ENCODE results near the gene CRYBA2.

CRYBA2 gene

DNA sequence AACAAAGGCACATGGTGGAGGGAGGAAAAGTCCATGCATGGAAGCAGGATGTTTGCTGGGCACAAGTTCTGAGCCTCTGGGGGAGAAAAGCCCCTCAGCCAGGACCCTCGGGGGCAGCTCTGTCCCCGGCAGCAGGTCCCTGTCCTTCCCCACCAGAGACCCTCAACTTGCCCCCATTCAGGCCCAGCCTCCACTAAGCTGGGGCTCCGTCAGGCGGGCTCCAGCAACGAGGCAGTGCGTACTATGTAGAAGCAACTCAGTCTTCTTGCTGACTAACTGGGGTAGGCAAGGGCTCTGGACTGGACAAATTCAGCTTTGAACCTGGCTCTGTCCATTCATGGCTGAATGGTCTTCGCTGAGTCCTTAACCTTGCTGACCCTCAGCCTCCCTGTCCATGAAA lies 25.1 kb upstream of the CRYBA2 start:
- H3K4me3 ChIP-seq (ENCODE audit: low read depth, low read length), result no peak overlapping the region
- no peak for DNase-seq (ENCODE audit: low read depth)
- TF ChIP-seq, protein P1, sequence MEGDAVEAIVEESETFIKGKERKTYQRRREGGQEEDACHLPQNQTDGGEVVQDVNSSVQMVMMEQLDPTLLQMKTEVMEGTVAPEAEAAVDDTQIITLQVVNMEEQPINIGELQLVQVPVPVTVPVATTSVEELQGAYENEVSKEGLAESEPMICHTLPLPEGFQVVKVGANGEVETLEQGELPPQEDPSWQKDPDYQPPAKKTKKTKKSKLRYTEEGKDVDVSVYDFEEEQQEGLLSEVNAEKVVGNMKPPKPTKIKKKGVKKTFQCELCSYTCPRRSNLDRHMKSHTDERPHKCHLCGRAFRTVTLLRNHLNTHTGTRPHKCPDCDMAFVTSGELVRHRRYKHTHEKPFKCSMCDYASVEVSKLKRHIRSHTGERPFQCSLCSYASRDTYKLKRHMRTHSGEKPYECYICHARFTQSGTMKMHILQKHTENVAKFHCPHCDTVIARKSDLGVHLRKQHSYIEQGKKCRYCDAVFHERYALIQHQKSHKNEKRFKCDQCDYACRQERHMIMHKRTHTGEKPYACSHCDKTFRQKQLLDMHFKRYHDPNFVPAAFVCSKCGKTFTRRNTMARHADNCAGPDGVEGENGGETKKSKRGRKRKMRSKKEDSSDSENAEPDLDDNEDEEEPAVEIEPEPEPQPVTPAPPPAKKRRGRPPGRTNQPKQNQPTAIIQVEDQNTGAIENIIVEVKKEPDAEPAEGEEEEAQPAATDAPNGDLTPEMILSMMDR (IDR thresholded peaks at IDR 0.05; ENCODE audit: insufficient read depth, low read depth, low read length, missing control alignments), result no peak

DNA sequence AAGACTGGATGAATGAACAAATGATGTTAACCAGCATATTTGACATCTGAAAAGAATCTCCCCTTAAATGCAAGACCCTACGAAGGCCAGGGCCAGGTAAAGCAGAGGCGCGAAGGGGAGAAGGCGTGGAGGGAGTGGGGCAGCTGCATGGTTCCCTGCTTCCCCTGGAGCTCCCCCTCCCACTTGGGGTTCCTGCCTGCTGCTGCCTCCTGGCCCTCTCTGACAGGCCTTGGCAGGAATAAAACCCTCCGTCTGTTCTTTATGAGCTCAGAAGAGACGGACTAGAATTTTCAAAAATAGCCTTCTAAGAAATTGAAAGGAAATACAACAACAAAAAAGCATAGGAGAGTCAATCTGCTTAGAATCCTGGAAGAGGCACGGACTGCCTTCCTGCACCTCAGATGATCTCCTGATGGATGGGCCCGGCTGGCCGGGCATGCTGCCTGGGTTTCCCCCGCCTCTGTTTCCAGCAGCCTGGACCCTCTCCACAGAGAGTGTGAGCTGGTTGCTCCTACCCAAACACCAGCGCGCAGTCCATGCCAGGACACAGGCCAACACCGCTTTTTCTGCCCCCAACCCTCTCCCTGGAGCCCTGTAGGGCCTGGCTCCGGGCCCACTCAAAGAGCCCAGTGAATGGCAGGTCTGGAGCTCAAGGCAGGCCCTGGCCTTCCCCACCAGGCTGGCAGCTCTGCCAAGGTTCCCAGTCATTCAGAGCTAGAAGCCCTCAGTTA lies 24.1 kb upstream of the CRYBA2 start:
- DNase-seq (ENCODE audit: low read depth), result no peak
- no peak overlapping the region for H3K4me3 ChIP-seq (ENCODE audit: low read depth, low read length)
- TF ChIP-seq, protein P1 (IDR thresholded peaks at IDR 0.05; ENCODE audit: insufficient read depth, low read depth, low read length, missing control alignments), result no peak

DNA sequence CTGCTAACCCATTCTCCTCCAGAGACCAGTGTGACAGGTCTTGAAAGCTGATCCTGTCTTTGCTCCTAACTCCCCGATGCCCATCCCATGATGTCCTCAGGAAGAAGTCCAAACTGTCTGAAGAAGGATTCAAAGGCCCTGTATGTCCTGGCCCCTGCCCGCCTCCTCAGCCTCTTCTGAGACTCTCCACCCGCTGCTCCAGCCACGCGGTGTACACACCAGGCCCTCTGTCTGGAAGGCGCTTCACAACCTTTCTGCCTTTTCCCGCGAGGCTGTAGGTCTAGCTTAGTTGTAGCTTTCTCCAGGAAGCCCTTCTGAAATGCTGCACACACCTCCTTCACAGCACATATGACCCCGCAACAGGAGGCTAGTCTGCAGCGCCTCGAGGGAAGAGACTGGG lies 23.5 kb upstream of the CRYBA2 start:
- DNase-seq (ENCODE audit: low read depth), result no peak
- no peak overlapping the region for H3K4me3 ChIP-seq (ENCODE audit: low read depth, low read length)
- TF ChIP-seq, protein P1 (IDR thresholded peaks at IDR 0.05; ENCODE audit: insufficient read depth, low read depth, low read length, missing control alignments), result no peak

DNA sequence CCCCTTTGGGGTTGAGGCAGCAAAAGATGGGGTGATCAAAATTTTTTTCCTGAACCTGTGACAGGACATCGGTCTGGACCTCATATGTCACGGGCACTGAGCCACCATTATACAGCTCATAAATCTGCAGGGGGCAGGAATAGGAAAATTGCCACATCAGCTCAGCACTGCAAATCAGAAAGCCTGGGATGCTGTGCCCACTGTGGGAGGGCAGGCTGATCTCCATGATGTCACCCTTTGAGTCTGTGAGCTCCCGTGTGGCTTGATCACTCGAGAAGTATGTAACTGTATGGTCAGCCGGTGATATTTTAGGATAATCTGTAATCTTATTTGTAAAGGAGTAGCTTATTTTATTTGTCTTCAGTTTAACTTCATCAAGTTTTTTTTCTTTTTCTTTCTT lies 17.7 kb upstream of the CRYBA2 start:
- TF ChIP-seq, protein P1 (IDR thresholded peaks at IDR 0.05; ENCODE audit: insufficient read depth, low read depth, low read length, missing control alignments), result no peak
- no peak for DNase-seq (ENCODE audit: low read depth)
- no peak overlapping the region for H3K4me3 ChIP-seq (ENCODE audit: low read depth, low read length)

DNA sequence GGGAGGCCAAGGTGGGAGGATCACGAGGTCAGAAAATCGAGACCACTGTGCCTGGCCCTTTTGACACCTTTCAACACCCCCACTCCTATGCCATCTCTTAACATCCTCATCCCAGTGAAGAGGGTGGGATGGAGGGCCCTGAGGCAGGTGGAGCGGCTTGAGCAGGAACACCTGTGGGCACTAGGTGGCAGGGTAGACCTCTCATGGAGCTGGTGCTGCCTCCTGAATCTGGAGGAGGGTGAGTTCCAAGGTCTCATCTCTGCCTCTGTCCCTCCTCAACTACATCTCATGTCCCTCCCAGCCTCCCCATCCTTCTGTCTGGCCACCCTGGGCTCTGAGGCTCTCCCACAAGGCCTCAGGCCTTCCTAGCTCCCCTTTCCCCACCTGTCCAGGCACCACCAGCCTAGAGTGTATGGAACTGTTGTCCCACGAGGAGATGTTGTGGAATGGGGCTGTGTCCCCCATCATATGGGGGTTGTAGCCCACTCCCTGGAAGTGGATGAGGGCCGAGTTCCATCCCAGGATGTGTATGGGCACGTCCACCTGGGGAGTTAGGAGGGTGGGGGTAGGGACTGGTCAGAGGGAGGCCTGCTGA lies 17.0 kb upstream of the CRYBA2 start:
- peak; percentile 36 for DNase-seq (ENCODE audit: low read depth)
- TF ChIP-seq, protein P1 (IDR thresholded peaks at IDR 0.05; ENCODE audit: insufficient read depth, low read depth, low read length, missing control alignments), result peak; percentile 58
- no peak overlapping the region for H3K4me3 ChIP-seq (ENCODE audit: low read depth, low read length)

DNA sequence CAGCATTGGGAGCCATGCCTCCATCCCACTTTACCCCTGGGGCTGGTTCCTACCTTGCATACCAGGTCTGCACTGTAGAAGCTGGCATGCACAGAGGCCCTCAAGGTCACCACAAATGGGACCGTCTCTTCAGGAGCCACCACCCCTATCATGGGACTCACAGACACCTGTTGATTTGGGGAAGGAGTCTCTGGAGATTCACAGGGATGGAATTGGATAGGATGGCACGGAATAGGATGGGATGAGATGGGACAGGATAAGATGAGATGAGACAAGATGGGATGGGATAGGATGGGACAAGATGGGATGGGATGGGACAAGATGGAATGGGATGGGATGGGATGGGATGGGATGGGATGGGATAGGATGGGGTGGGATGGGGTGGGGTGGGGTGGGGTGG lies 16.1 kb upstream of the CRYBA2 start:
- TF ChIP-seq, protein P1 (IDR thresholded peaks at IDR 0.05; ENCODE audit: insufficient read depth, low read depth, low read length, missing control alignments), result no peak
- no peak for DNase-seq (ENCODE audit: low read depth)
- no peak overlapping the region for H3K4me3 ChIP-seq (ENCODE audit: low read depth, low read length)
